BJ (cell line): ENCODE results near the gene SPIN2A. TPM values are rescaled to one million over a fixed set of nuclear protein-coding genes. Genes with fewer than 3 reads are reported as not detected.
"Not testable (repeated sequence)": the region's sequence is repeated elsewhere in the genome, so short reads cannot be mapped to it uniquely, and the experiment has no call there.

ENCODE experiments used
- CTCF ChIA-PET: fragments of 350-600 bp; formaldehyde crosslinking; extraction: SDS; loops from one replicate; lab custom pipeline; 2021; ENCODE audit warnings: antibody characterized with exemption, inconsistent platforms; lab: Yijun Ruan, JAX
- POLR2A ChIA-PET: fragments of 300-600 bp; sonication (Branson Sonifier 250); formaldehyde crosslinking; extraction: SDS; loops from one replicate; lab custom pipeline; 2021; ENCODE audit warnings: antibody characterized with exemption; lab: Charles Lee
- DNase-seq: peaks from one replicate; pipeline ENCODE4 v3.0.0-alpha.2; 2011; ENCODE audit warnings: low read depth
- H3K27me3 ChIP-seq: 2 replicates; pipeline ENCODE4 v1.6.0; 2011; ENCODE audit warnings: low read length; ENCODE audit not compliant: control insufficient read depth, insufficient read depth
- H3K36me3 ChIP-seq: 2 replicates; pipeline ENCODE4 v1.5.1; 2011; ENCODE audit warnings: low read length; ENCODE audit not compliant: control insufficient read depth, insufficient read depth
- H3K4me3 ChIP-seq: 2 replicates; pipeline ENCODE4 v1.5.1; 2011; ENCODE audit warnings: low read depth, mild to moderate bottlenecking, control low read depth, low read length
- polyA minus RNA-seq: library from RNA; depleted of rRNA, polyadenylated mRNA; stranded (reverse); fragments of >200 nt; gene quantifications from 2 replicates; pipeline ENCODE4 v1.2.3, GENCODE V29; 2011; rRNA and poly(A)+ RNA removed
- polyA plus RNA-seq: library from polyadenylated mRNA; depleted of rRNA; stranded (reverse); fragments of >200 nt; gene quantifications from 2 replicates; pipeline ENCODE4 v1.2.3, GENCODE V29; 2011; rRNA removed
- TF ChIP-seq, protein P1 (sequence below): IDR thresholded peaks from 2 replicates; pipeline ENCODE4 v1.5.1; 2011; ENCODE audit warnings: low read depth, mild to moderate bottlenecking, control low read depth, inconsistent platforms, low read length, moderate library complexity; ENCODE audit not compliant: insufficient read depth

SPIN2A gene
- polyA plus RNA-seq = 1.2 and 1.6 TPM in 2 replicates
- 0.41 and 1.4 TPM in 2 replicates for polyA minus RNA-seq

DNA sequence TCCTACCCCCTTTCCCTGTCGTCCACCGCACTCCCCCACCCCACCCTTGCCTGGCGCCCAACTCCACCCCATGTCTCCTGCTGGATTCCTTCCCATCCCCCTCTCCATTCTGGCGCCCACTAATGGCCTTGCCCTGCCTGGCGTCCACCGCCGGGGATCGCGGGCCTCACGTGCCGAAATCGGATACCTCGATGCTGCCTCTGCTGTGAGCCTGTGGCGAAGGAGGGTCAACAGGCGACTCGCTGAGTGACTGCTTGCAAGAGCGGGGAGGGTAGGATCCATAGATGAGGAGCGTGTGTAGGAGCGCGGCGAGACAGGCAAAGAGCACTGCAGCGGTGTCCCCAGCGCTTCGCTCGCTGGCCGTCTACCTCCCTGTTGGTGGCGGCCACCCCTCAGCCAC lies at the start of gene SPIN2A:
Gene SPIN2A, minus strand, starts transcription at position 325 of the 400 bp plus-strand sequence. CDS start 800 bp downstream, outside the sequence.
- CTCF ChIA-PET, H3K36me3 ChIP-seq, POLR2A ChIA-PET, DNase-seq, H3K27me3 ChIP-seq: not testable (repeated sequence)
- peak within 1 kb of the TSS; percentile 36 for H3K4me3 ChIP-seq
- TF ChIP-seq, protein P1, sequence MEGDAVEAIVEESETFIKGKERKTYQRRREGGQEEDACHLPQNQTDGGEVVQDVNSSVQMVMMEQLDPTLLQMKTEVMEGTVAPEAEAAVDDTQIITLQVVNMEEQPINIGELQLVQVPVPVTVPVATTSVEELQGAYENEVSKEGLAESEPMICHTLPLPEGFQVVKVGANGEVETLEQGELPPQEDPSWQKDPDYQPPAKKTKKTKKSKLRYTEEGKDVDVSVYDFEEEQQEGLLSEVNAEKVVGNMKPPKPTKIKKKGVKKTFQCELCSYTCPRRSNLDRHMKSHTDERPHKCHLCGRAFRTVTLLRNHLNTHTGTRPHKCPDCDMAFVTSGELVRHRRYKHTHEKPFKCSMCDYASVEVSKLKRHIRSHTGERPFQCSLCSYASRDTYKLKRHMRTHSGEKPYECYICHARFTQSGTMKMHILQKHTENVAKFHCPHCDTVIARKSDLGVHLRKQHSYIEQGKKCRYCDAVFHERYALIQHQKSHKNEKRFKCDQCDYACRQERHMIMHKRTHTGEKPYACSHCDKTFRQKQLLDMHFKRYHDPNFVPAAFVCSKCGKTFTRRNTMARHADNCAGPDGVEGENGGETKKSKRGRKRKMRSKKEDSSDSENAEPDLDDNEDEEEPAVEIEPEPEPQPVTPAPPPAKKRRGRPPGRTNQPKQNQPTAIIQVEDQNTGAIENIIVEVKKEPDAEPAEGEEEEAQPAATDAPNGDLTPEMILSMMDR = peak; percentile 21; the same call in 1 of the 2 replicates

DNA sequence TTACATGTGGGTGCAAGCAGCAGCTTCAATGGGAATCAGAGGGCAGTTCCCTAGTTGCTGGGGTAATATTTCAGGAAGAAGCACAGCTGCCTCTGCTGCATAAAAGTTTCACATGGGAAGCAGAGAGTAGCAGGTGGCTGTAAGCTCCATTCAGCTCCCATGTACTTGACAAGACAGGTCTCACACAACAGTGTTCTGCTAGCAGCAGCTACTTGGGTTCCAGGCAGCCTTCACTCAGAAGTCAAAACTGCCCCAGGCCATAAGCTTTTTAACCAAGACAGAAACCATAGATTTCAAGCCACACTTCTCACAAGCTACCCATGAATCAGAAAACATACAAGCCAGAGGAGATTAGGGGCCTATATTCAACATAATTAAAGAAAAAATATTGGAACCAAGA lies 41.4 kb upstream of the SPIN2A start:
- no peaks in the 10 kb centered on the region for H3K36me3 ChIP-seq
- ChIA-PET CTCF (no interaction called here), POLR2A (no interaction called here)
- TF ChIP-seq, protein P1 = no peak
- no peaks in the 10 kb centered on the region for H3K27me3 ChIP-seq
- no peak for DNase-seq
- H3K4me3 ChIP-seq = no peak overlapping the region

DNA sequence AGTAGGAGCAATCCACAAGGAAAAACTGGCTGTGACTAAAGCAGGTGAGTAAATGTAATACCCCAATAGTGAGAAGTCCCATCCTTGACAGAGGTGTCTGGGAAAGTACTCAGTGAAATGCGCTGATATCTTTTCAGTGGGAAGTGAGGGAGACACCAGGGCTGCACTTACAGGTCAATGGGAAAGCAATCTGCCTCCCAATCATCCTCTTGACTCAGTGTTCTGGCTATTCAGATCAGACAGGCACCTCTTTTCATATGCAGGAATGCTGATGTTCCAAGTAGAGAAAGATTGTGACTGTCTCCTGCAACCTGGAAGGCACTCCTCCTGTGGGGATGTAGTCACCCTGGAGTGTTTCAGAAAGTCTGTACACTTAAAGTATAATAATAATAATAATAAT lies 39.9 kb upstream of the SPIN2A start:
- Histone ChIP-seq H3K4me3 (no peak overlapping the region), H3K27me3 (no peaks in the 10 kb centered on the region), H3K36me3 (no peaks in the 10 kb centered on the region)
- POLR2A ChIA-PET = no interaction called here
- DNase-seq = no peak
- TF ChIP-seq, protein P1 = no peak
- CTCF ChIA-PET = no interaction called here

DNA sequence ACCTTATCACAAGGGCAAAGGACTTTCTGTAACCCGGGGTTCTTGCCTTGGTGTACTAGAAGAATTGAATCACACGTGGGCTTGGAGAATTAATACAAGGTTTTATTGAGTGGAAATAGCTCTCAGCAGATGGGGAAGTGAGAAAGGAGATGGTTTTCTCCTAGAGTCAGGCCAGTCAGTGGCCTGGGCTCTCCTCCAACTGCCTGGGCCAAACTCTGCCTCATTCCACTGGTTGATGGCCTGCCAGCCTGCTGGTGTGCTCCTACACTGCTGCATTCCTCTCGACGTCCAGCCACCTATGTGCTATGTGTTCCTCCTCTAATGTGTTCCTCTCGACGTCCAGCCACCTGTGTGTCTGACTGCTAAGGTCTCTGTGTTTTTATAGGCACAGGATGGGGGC lies 35.3 kb upstream of the SPIN2A start:
- DNase-seq = no peak
- Histone ChIP-seq H3K36me3 (no peaks in the 10 kb centered on the region), H3K4me3 (no peak overlapping the region), H3K27me3 (no peaks in the 10 kb centered on the region)
- TF ChIP-seq, protein P1 = no peak
- ChIA-PET CTCF (interaction anchor here (1.0 kb wide), 1 partner anchor 29 kb away, joined by 3 read pairs; no protein-coding TSS in a partner anchor), POLR2A (no interaction called here)

DNA sequence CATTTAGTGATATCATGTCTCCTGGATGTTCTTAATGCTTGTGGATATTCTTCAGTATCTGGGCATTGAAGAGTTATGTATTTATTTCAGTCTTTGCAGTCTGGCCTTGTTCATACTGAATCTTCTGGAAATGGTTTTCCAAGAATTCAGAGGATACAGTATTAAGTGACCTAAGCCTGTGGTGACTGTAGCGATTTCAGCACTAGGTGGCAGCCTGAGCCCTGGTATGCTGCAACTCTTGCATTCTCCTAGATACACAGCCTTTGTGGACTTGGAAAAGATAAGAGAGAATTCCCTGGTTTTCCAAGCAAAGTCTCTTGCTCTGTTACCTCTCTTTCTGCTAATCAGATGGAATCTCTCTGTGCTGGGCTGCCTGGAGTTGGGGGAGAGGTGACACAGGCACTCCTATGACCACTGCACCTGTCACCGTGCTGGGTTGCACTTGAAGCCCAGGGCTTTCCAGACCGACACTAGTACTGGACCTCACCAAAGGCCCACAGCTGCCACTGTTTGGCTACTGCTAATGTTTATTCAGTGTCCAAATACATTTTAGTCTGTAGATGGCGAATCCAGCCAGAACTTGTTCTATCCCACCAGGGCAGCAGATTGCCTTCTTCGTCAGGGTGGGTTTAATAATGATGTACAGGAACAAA lies 19.3 kb upstream of the SPIN2A start:
- H3K27me3 ChIP-seq = no peaks in the 10 kb centered on the region
- TF ChIP-seq, protein P1 = peak; percentile 48
- POLR2A ChIA-PET = no interaction called here
- no peaks in the 10 kb centered on the region for H3K36me3 ChIP-seq
- no peak for DNase-seq
- CTCF ChIA-PET = interaction anchor here (0.8 kb wide), 1 partner anchor 24 kb away, joined by 3 read pairs; no protein-coding TSS in a partner anchor
- H3K4me3 ChIP-seq = no peak overlapping the region
